ENCODE data around the gene RXRA.

- TF ChIP-seq EP300 (IDR thresholded peaks at IDR 0.05; ENCODE audit: low read depth) (peak; percentile 72), CTCF (IDR thresholded peaks at IDR 0.05) (no peak), POLR2AphosphoS5 (IDR thresholded peaks at IDR 0.05) (peak; percentile 56 to 77 (median 67))
Observed at GRCh38 chr9:134434894-134435506, 108.7 kb downstream of the RXRA start.

All from transverse colon (tissue), 4 donors.